Loucy (cell line): ENCODE data around the gene C16orf74.

ENCODE experiments used
- H2AFZ ChIP-seq: fragments of 200-600 bp; sonication (generic); 2 replicates; pipeline ENCODE4 v1.6.0; 2016; ENCODE audit warnings: antibody characterized with exemption, mild to moderate bottlenecking, low read length, moderate library complexity
- H3F3A ChIP-seq: fragments of 200-600 bp; 2 replicates; pipeline ENCODE4 v1.6.0; 2016; ENCODE audit warnings: antibody characterized with exemption, low read depth, mild to moderate bottlenecking
- H3K27me3 ChIP-seq: fragments of 200-600 bp; sonication (generic); 2 replicates; pipeline ENCODE4 v1.6.1; 2014; ENCODE audit warnings: low read length, mild to moderate bottlenecking; ENCODE audit not compliant: insufficient read depth, poor library complexity, severe bottlenecking
- H3K36me3 ChIP-seq: fragments of 200-600 bp; sonication (generic); 2 replicates; pipeline ENCODE4 v1.6.1; 2016; ENCODE audit warnings: low read length; ENCODE audit not compliant: insufficient read depth
- H3K4me1 ChIP-seq: fragments of 200-600 bp; sonication (generic); 2 replicates; pipeline ENCODE4 v1.5.1; 2014; ENCODE audit warnings: low read length, mild to moderate bottlenecking; ENCODE audit not compliant: insufficient read depth, poor library complexity, severe bottlenecking
- H3K4me2 ChIP-seq: fragments of 200-600 bp; sonication (generic); 2 replicates; pipeline ENCODE4 v1.6.0; 2014; ENCODE audit warnings: antibody characterized with exemption, low read length, low read depth, mild to moderate bottlenecking; ENCODE audit not compliant: poor library complexity, severe bottlenecking
- H3K4me3 ChIP-seq: fragments of 200-600 bp; sonication (generic); 2 replicates; pipeline ENCODE4 v1.5.1; 2014; ENCODE audit warnings: low read length, mild to moderate bottlenecking, mixed read lengths; ENCODE audit not compliant: poor library complexity, severe bottlenecking
- H3K79me2 ChIP-seq: fragments of 200-600 bp; sonication (generic); 2 replicates; pipeline ENCODE4 v1.6.1; 2014; ENCODE audit warnings: low read length; ENCODE audit not compliant: insufficient read depth
- H3K9ac ChIP-seq: fragments of 200-600 bp; sonication (generic); 2 replicates; pipeline ENCODE4 v1.6.0; 2014; ENCODE audit warnings: mild to moderate bottlenecking, low read depth, low read length, moderate library complexity; ENCODE audit not compliant: poor library complexity, severe bottlenecking
- H3K9me2 ChIP-seq: fragments of 200-600 bp; sonication (generic); replicated peaks from 2 replicates; pipeline ENCODE4 v1.6.1; 2016; ENCODE audit warnings: low read depth, low read length, mixed read lengths
- H3K9me3 ChIP-seq: fragments of 200-600 bp; sonication (generic); 2 replicates; pipeline ENCODE4 v1.6.1; 2014; ENCODE audit warnings: mild to moderate bottlenecking, antibody characterized with exemption, low read length, low read depth; ENCODE audit not compliant: insufficient read depth
- H4K20me1 ChIP-seq: fragments of 200-600 bp; sonication (generic); 2 replicates; pipeline ENCODE4 v1.6.0; 2014; ENCODE audit warnings: antibody characterized with exemption, low read length, mild to moderate bottlenecking; ENCODE audit not compliant: insufficient read depth, poor library complexity, severe bottlenecking
- CTCF ChIP-seq: fragments of 200-600 bp; sonication (generic); conservative IDR thresholded peaks from 2 replicates; pipeline ENCODE4 v1.5.1; 2014; ENCODE audit warnings: mild to moderate bottlenecking, antibody characterized with exemption, low read length
- EZH2phosphoT487 ChIP-seq: fragments of 200-600 bp; IDR thresholded peaks from 2 replicates; pipeline ENCODE4 v1.6.1; 2018; ENCODE audit warnings: antibody characterized with exemption, mild to moderate bottlenecking, moderate library complexity, borderline replicate concordance

Gene C16orf74

GRCh38 chr16:85683363-85683762 is 67.5 kb downstream of the C16orf74 start:
- H3K9me2 ChIP-seq = no peaks in the 10 kb centered on the region
- peaks cover 20% of the 10 kb centered on the region for H3K4me1 ChIP-seq
- no peaks in the 10 kb centered on the region for H3K9me3 ChIP-seq
- TF ChIP-seq EZH2phosphoT487 (no peak), CTCF (no peak)
- H3F3A ChIP-seq = no peaks in the 10 kb centered on the region; the same call in 1 of the 2 replicates
- peaks cover 16% of the 10 kb centered on the region for H4K20me1 ChIP-seq
- H3K36me3 ChIP-seq = peaks cover 37% of the 10 kb centered on the region; the same call in 1 of the 2 replicates
- H3K9ac ChIP-seq = no peak overlapping the region
- peak overlapping the region; percentile 37 for H3K4me2 ChIP-seq
- H3K27me3 ChIP-seq = no peaks in the 10 kb centered on the region
- H3K4me3 ChIP-seq = no peak overlapping the region
- peaks cover 60% of the 10 kb centered on the region for H3K79me2 ChIP-seq
- H2AFZ ChIP-seq = no peak overlapping the region

DNA sequence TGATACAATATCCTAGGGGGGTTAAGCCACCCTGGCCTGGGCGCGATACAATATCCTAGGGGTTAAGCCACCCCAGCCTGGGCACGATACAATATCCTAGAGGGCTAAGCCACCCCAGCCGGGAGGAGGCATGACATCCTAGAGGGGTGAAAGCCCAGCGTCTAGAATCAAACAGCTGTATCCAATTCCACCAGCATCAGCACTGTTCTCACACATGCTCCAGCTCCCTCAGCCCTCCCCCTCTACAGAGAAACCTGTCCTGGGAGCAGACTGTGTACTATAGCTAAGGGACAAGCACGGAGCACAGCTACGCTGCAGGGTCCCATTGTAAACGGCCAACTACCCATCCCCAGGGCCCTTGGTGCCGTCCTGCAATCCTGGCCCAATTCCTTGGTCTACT is 68.4 kb downstream of the C16orf74 start:
- Histone ChIP-seq H3K4me1 (peaks cover 17% of the 10 kb centered on the region), H2AFZ (no peak overlapping the region), H3K27me3 (no peaks in the 10 kb centered on the region), H3K4me3 (no peak overlapping the region), H3K9ac (no peak overlapping the region), H3K79me2 (peaks cover 52% of the 10 kb centered on the region), H3K36me3 (peaks cover 46% of the 10 kb centered on the region), H4K20me1 (peaks cover 16% of the 10 kb centered on the region), H3F3A (no peaks in the 10 kb centered on the region; the same call in 1 of the 2 replicates), H3K9me3 (no peaks in the 10 kb centered on the region), H3K9me2 (no peaks in the 10 kb centered on the region), H3K4me2 (peak overlapping the region; percentile 22)
- TF ChIP-seq CTCF (no peak), EZH2phosphoT487 (no peak)

- Histone ChIP-seq H3K4me3 (no peak overlapping the region), H3K27me3 (no peaks in the 10 kb centered on the region), H3K9me3 (no peaks in the 10 kb centered on the region), H3K4me1 (peaks cover 7% of the 10 kb centered on the region), H3F3A (no peaks in the 10 kb centered on the region; the same call in 1 of the 2 replicates), H4K20me1 (peaks cover 5% of the 10 kb centered on the region), H3K9ac (no peak overlapping the region), H3K36me3 (peaks cover 56% of the 10 kb centered on the region), H3K9me2 (no peaks in the 10 kb centered on the region), H3K4me2 (no peak overlapping the region), H2AFZ (no peak overlapping the region), H3K79me2 (peaks cover 39% of the 10 kb centered on the region)
- no peak for TF ChIP-seq CTCF
- TF ChIP-seq EZH2phosphoT487 = no peak
Observed at GRCh38 chr16:85681255-85681654, 69.6 kb downstream of the C16orf74 start.
